Loucy (cell line): ENCODE measurements around the gene TPK1.

Experiments used
- H2AFZ ChIP-seq: fragments of 200-600 bp; sonication (generic); 2 replicates; pipeline ENCODE4 v1.6.0; 2016; ENCODE audit warnings: antibody characterized with exemption, mild to moderate bottlenecking, low read length, moderate library complexity
- H3F3A ChIP-seq: fragments of 200-600 bp; 2 replicates; pipeline ENCODE4 v1.6.0; 2016; ENCODE audit warnings: antibody characterized with exemption, low read depth, mild to moderate bottlenecking
- H3K27me3 ChIP-seq: fragments of 200-600 bp; sonication (generic); 2 replicates; pipeline ENCODE4 v1.6.1; 2014; ENCODE audit warnings: low read length, mild to moderate bottlenecking; ENCODE audit not compliant: insufficient read depth, poor library complexity, severe bottlenecking
- H3K36me3 ChIP-seq: fragments of 200-600 bp; sonication (generic); 2 replicates; pipeline ENCODE4 v1.6.1; 2016; ENCODE audit warnings: low read length; ENCODE audit not compliant: insufficient read depth
- H3K4me1 ChIP-seq: fragments of 200-600 bp; sonication (generic); 2 replicates; pipeline ENCODE4 v1.5.1; 2014; ENCODE audit warnings: low read length, mild to moderate bottlenecking; ENCODE audit not compliant: insufficient read depth, poor library complexity, severe bottlenecking
- H3K4me2 ChIP-seq: fragments of 200-600 bp; sonication (generic); 2 replicates; pipeline ENCODE4 v1.6.0; 2014; ENCODE audit warnings: antibody characterized with exemption, low read length, low read depth, mild to moderate bottlenecking; ENCODE audit not compliant: poor library complexity, severe bottlenecking
- H3K4me3 ChIP-seq: fragments of 200-600 bp; sonication (generic); 2 replicates; pipeline ENCODE4 v1.5.1; 2014; ENCODE audit warnings: low read length, mild to moderate bottlenecking, mixed read lengths; ENCODE audit not compliant: poor library complexity, severe bottlenecking
- H3K79me2 ChIP-seq: fragments of 200-600 bp; sonication (generic); 2 replicates; pipeline ENCODE4 v1.6.1; 2014; ENCODE audit warnings: low read length; ENCODE audit not compliant: insufficient read depth
- H3K9ac ChIP-seq: fragments of 200-600 bp; sonication (generic); 2 replicates; pipeline ENCODE4 v1.6.0; 2014; ENCODE audit warnings: mild to moderate bottlenecking, low read depth, low read length, moderate library complexity; ENCODE audit not compliant: poor library complexity, severe bottlenecking
- H3K9me2 ChIP-seq: fragments of 200-600 bp; sonication (generic); replicated peaks from 2 replicates; pipeline ENCODE4 v1.6.1; 2016; ENCODE audit warnings: low read depth, low read length, mixed read lengths
- H3K9me3 ChIP-seq: fragments of 200-600 bp; sonication (generic); 2 replicates; pipeline ENCODE4 v1.6.1; 2014; ENCODE audit warnings: mild to moderate bottlenecking, antibody characterized with exemption, low read length, low read depth; ENCODE audit not compliant: insufficient read depth
- H4K20me1 ChIP-seq: fragments of 200-600 bp; sonication (generic); 2 replicates; pipeline ENCODE4 v1.6.0; 2014; ENCODE audit warnings: antibody characterized with exemption, low read length, mild to moderate bottlenecking; ENCODE audit not compliant: insufficient read depth, poor library complexity, severe bottlenecking
- CTCF ChIP-seq: fragments of 200-600 bp; sonication (generic); conservative IDR thresholded peaks from 2 replicates; pipeline ENCODE4 v1.5.1; 2014; ENCODE audit warnings: mild to moderate bottlenecking, antibody characterized with exemption, low read length
- EZH2phosphoT487 ChIP-seq: fragments of 200-600 bp; IDR thresholded peaks from 2 replicates; pipeline ENCODE4 v1.6.1; 2018; ENCODE audit warnings: antibody characterized with exemption, mild to moderate bottlenecking, moderate library complexity, borderline replicate concordance

The TPK1 gene

GRCh38 chr7:144835155-144835611, 670 bp downstream of the TPK1 start:
- Histone ChIP-seq H3K9ac (peak overlapping the region; percentile 72), H3K4me2 (peak overlapping the region; percentile 67), H3K9me2 (no peaks in the 10 kb centered on the region), H3F3A (no peaks in the 10 kb centered on the region), H2AFZ (peak overlapping the region; percentile 86), H3K36me3 (no peaks in the 10 kb centered on the region), H3K27me3 (no peaks in the 10 kb centered on the region), H3K4me3 (peak overlapping the region; percentile 81), H3K4me1 (no peaks in the 10 kb centered on the region), H4K20me1 (no peaks in the 10 kb centered on the region), H3K79me2 (no peaks in the 10 kb centered on the region), H3K9me3 (no peaks in the 10 kb centered on the region)
- TF ChIP-seq CTCF (no peak), EZH2phosphoT487 (no peak)

GRCh38 chr7:144834641-144835144, 1.2 kb downstream of the TPK1 start:
- H3K9me2 ChIP-seq, result no peaks in the 10 kb centered on the region
- peak overlapping the region; percentile 81 for H3K4me3 ChIP-seq
- no peaks in the 10 kb centered on the region for H3K79me2 ChIP-seq
- peak overlapping the region; percentile 86 for H2AFZ ChIP-seq
- TF ChIP-seq CTCF (no peak), EZH2phosphoT487 (no peak)
- no peaks in the 10 kb centered on the region for H3K4me1 ChIP-seq
- H3K27me3 ChIP-seq, result no peaks in the 10 kb centered on the region
- H3K9ac ChIP-seq, result peak overlapping the region; percentile 72
- H3K9me3 ChIP-seq, result no peaks in the 10 kb centered on the region
- H4K20me1 ChIP-seq, result no peaks in the 10 kb centered on the region
- H3K4me2 ChIP-seq, result peak overlapping the region; percentile 67
- no peaks in the 10 kb centered on the region for H3K36me3 ChIP-seq
- no peaks in the 10 kb centered on the region for H3F3A ChIP-seq

- no peaks in the 10 kb centered on the region for H3K79me2 ChIP-seq
- H4K20me1 ChIP-seq, result no peaks in the 10 kb centered on the region
- TF ChIP-seq EZH2phosphoT487, result no peak
- TF ChIP-seq CTCF, result no peak
- H3K4me1 ChIP-seq, result no peaks in the 10 kb centered on the region
- H3F3A ChIP-seq, result no peaks in the 10 kb centered on the region
- no peak overlapping the region for H3K4me2 ChIP-seq
- H3K9me3 ChIP-seq, result no peaks in the 10 kb centered on the region
- H3K4me3 ChIP-seq, result no peak overlapping the region
- H3K27me3 ChIP-seq, result no peaks in the 10 kb centered on the region
- H3K36me3 ChIP-seq, result no peaks in the 10 kb centered on the region
- H3K9ac ChIP-seq, result no peak overlapping the region
- no peak overlapping the region for H2AFZ ChIP-seq
- H3K9me2 ChIP-seq, result no peaks in the 10 kb centered on the region
Measured at GRCh38 chr7:144830811-144831210, 5.0 kb downstream of the TPK1 start.
